GM12872 (cell line): ENCODE data around the gene SLC26A1.

Source experiments
- CTCF ChIP-seq: IDR thresholded peaks from 3 replicates; pipeline ENCODE4 v1.5.1; 2011; ENCODE audit warnings: low read depth, mild to moderate bottlenecking, low read length, moderate library complexity; ENCODE audit not compliant: insufficient read depth

The SLC26A1 gene

DNA sequence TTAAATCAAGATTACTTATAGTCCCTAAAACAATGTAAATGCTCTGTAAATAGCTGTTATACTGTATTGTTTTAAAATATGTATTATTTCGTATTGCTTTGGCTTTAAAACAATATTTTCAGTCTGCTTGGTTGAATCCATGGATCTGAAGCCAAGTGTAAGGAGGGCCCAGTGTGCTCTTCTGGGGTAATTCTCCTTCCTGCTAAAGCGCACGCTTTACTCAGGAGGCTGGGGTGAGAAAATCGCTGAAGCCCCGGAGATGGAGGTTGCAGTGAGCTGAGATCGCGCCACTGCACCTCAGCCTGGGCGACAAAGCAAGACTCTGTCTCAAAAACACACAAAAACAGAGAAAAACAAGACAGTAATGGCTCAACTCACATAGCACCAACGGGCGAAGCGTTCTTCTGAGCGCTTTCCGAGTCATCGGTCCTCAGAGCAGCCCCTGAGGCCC, 6.8 kb downstream of the SLC26A1 start:
- TF ChIP-seq CTCF = no peak

DNA sequence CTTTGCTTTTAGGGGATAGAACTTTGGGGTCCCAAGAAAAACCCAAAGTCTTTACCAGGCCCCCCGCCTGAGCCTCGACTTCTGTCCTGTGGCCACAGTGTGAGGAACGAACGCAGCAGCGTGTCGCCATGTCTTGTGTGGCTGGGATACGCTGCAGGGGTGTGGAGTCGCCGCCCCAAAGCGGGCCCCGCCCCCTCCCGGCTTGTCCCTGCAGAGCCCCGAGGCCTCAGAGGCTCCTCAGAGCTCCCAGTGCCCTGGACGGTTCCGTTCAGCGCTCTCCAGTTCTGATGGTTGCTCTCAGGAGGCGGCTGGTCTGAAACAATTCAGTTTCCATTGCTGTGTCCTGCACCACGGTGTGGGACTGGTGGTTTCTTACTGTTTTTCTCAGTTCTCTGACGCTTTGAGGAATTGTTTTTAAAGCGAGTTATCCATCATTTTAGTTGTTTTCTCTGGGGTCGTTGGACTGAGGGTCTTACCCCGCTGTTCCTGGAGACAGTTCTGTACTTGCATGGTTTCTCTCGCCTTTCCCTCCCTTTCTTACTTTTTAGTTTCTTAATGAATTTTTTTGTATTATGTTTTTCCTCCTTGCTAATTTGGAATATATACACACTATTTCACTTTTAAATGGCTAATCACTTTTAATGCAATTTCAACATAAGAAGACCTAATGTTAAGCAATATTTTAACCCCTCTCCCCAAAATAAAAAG, 7.9 kb downstream of the SLC26A1 start:
- no peak for TF ChIP-seq CTCF

GRCh38 chr4:984336-985054, 8.7 kb downstream of the SLC26A1 start:
- TF ChIP-seq CTCF = no peak

DNA sequence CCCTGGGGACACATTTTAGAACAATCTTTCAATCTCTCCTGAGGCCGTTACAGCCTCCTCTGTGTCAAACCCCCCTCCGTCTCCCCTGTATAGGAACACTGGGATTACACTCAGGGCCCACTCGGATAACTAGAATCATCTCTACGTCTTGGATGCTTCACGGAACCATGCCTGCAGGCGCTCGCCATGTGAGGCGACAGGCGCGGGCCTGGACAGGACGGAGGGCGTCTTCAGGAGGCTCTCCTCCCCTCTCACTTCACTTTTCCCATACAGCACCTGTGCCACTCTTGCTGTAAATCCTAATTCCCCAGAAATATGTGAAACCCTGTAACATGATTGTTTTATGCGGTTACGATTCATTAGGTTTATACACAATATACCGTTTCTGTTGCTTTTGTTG, 10.4 kb downstream of the SLC26A1 start:
- no peak for TF ChIP-seq CTCF

DNA sequence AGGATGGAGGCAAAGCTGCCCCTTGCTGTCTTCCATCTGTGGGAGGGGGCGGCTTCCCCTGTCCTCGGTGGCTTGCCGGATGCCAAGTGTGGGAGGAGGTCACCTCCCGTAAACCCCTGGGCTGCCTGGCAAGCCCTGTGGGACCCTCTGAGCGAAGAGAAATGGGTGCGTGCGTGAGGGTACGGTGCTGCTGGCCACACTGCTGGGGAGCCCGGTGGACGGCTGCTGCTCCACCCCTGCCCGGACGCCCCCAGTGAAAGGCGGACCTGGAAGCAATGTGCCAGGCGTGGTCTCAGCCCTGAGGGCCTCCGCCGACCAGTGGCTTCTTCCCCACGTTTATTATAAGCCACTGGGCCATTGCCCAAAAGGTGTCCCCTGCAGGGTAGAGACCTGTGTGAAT, 10.9 kb downstream of the SLC26A1 start:
- no peak for TF ChIP-seq CTCF

DNA sequence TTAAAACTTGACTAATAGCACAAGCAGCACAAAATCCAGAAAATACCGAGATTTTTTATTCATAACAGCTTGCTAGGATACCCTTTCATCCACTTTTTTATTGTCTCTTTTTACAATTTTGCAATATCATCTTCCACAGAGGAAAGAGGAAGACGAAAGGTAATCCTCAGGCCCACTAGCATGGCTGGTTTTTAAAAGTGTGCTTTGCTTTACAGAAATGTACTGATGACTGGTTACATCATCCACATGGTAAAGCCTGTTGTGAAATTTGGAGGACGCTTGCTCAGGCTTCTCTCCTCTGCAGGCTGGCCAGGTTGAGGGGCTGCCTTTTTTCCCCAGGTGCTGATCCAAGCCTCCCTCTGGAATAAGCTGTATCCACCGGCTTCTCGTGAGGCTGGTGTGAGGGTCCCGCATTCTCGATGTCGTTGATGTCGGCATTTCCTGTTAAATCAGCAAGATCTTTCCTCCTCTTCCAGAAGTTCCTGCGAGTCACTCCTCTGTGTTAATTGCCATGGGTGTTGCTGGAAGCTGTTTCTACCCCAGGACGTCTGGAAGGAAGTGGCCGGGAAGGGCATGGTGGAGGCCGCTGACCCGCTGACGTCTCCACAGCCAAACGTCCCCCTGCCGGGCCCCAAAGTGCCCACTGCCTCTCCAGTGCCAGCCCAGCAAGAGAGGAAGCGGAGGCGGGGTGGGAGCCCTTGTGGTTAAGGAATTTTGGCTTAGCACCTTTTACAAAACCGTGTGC, 14.1 kb downstream of the SLC26A1 start:
- TF ChIP-seq CTCF = no peak

- no peak for TF ChIP-seq CTCF
Measured at GRCh38 chr4:974668-975067, 18.5 kb downstream of the SLC26A1 start.
